ENCODE data around the gene CD209. TPM values are rescaled to one million over a fixed set of nuclear protein-coding genes. Genes with fewer than 3 reads are reported as not detected.

CD209 gene
- total and polyA plus RNA-seq, 2 donors (not counting 1 experiment from before 2014, with no cell fraction given) = not detected

GRCh38 chr19:7706188-7706954 is 41.0 kb downstream of the CD209 start:
- no peak overlapping the region for H3K27ac ChIP-seq (ENCODE audit: insufficient read depth, low read length)

DNA sequence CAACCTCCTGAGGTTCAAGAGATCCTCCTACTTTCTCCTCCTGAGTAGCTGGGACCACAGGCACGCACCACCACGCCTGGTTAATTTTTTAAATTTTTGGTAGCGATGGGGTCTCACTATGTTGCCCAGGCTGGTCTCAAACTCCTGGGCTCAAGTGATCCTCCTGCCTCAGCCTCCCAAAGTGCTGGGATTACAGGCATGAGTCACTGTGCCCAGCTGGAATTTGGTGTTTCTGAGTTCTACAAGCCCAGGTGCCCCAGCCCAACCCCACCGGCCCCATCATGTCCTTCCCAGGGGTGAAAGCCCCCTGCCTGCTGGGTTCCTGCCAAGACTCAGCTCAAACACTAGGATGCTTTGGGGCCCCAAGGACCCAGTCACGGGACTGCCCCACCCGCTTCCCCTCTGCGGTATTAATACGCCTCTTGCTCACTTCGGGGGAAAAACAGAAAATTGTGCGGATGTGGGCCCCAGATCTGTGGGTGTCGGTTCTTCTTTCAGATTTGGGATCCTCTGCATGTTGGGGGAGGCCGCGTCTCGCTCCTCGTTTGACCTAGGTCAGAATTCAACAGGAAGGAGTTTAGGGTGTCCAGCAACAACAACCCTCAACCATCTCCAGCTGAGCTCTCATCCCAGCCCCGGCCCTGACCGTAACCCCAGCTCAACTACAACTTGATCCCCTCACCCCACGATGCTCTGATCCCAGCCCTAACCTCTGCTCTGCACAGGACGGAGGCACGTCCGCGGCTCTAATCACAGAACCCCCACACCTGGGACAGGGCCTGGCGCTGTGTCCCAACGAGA is 41.7 kb downstream of the CD209 start:
- H3K4me3 ChIP-seq (replicated peaks in 1 of 4; ENCODE audit: control extremely low read depth in 1 of 4, insufficient read depth in 1 of 4, low read depth in 3 of 4, low read length in 4 of 4) = no peak overlapping the region
- H3K36me3 ChIP-seq (ENCODE audit: control insufficient read depth, insufficient read depth, low read length) = no peaks in the 10 kb centered on the region
- no peak overlapping the region for H3K27ac ChIP-seq (ENCODE audit: insufficient read depth, low read length)
- no peaks in the 10 kb centered on the region for H3K27me3 ChIP-seq (ENCODE audit: control insufficient read depth, insufficient read depth, low read length)
- no peaks in the 10 kb centered on the region for H3K4me1 ChIP-seq (ENCODE audit: control insufficient read depth, extremely low read depth, insufficient read depth, low read length)
- H3K9ac ChIP-seq (ENCODE audit: insufficient read depth, low read length) = no peak overlapping the region
- no peaks in the 10 kb centered on the region for H3K79me2 ChIP-seq (ENCODE audit: control insufficient read depth, insufficient read depth, low read length)
- no peak overlapping the region for H3K4me2 ChIP-seq (ENCODE audit: extremely low read depth, insufficient read depth, low read length)
- no peak overlapping the region for H2AFZ ChIP-seq (ENCODE audit: low read length)
- H3K9me3 ChIP-seq (ENCODE audit: control insufficient read depth, insufficient read depth, low read depth, low read length) = no peaks in the 10 kb centered on the region
- no peak for TF ChIP-seq EZH2 (IDR thresholded peaks at IDR 0.05; ENCODE audit: low read length, missing control alignments)
- TF ChIP-seq, protein P1, sequence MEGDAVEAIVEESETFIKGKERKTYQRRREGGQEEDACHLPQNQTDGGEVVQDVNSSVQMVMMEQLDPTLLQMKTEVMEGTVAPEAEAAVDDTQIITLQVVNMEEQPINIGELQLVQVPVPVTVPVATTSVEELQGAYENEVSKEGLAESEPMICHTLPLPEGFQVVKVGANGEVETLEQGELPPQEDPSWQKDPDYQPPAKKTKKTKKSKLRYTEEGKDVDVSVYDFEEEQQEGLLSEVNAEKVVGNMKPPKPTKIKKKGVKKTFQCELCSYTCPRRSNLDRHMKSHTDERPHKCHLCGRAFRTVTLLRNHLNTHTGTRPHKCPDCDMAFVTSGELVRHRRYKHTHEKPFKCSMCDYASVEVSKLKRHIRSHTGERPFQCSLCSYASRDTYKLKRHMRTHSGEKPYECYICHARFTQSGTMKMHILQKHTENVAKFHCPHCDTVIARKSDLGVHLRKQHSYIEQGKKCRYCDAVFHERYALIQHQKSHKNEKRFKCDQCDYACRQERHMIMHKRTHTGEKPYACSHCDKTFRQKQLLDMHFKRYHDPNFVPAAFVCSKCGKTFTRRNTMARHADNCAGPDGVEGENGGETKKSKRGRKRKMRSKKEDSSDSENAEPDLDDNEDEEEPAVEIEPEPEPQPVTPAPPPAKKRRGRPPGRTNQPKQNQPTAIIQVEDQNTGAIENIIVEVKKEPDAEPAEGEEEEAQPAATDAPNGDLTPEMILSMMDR (conservative IDR thresholded peaks at IDR 0.05 in 1 of 2, IDR thresholded peaks at IDR 0.05 in 1 of 2; ENCODE audit: low read depth in 1 of 2, low read length in 2 of 2) = no peak
- DNase-seq (ENCODE audit: low read depth in 2 of 2) = no peak
- no peaks in the 10 kb centered on the region for H4K20me1 ChIP-seq (ENCODE audit: control insufficient read depth, extremely low read depth, insufficient read depth, low read length)

More at GRCh38 chr19:7706188-7706954, 41.0 kb downstream of the CD209 start:
- Histone ChIP-seq H2AFZ (ENCODE audit: low read length) (no peak overlapping the region), H4K20me1 (ENCODE audit: control insufficient read depth, extremely low read depth, insufficient read depth, low read length) (no peaks in the 10 kb centered on the region), H3K4me2 (ENCODE audit: extremely low read depth, insufficient read depth, low read length) (no peak overlapping the region), H3K9ac (ENCODE audit: insufficient read depth, low read length) (no peak overlapping the region), H3K27me3 (ENCODE audit: control insufficient read depth, insufficient read depth, low read length) (no peaks in the 10 kb centered on the region), H3K79me2 (ENCODE audit: control insufficient read depth, insufficient read depth, low read length) (no peaks in the 10 kb centered on the region), H3K4me3 (replicated peaks in 1 of 4; ENCODE audit: control extremely low read depth in 1 of 4, insufficient read depth in 1 of 4, low read depth in 3 of 4, low read length in 4 of 4) (no peak overlapping the region), H3K4me1 (ENCODE audit: control insufficient read depth, extremely low read depth, insufficient read depth, low read length) (no peaks in the 10 kb centered on the region), H3K36me3 (ENCODE audit: control insufficient read depth, insufficient read depth, low read length) (no peaks in the 10 kb centered on the region), H3K9me3 (ENCODE audit: control insufficient read depth, insufficient read depth, low read depth, low read length) (no peaks in the 10 kb centered on the region)
- TF ChIP-seq, protein P1 (conservative IDR thresholded peaks at IDR 0.05 in 1 of 2, IDR thresholded peaks at IDR 0.05 in 1 of 2; ENCODE audit: low read depth in 1 of 2, low read length in 2 of 2) = no peak
- TF ChIP-seq EZH2 (IDR thresholded peaks at IDR 0.05; ENCODE audit: low read length, missing control alignments) = no peak
- DNase-seq (ENCODE audit: low read depth in 2 of 2) = no peak

DNA sequence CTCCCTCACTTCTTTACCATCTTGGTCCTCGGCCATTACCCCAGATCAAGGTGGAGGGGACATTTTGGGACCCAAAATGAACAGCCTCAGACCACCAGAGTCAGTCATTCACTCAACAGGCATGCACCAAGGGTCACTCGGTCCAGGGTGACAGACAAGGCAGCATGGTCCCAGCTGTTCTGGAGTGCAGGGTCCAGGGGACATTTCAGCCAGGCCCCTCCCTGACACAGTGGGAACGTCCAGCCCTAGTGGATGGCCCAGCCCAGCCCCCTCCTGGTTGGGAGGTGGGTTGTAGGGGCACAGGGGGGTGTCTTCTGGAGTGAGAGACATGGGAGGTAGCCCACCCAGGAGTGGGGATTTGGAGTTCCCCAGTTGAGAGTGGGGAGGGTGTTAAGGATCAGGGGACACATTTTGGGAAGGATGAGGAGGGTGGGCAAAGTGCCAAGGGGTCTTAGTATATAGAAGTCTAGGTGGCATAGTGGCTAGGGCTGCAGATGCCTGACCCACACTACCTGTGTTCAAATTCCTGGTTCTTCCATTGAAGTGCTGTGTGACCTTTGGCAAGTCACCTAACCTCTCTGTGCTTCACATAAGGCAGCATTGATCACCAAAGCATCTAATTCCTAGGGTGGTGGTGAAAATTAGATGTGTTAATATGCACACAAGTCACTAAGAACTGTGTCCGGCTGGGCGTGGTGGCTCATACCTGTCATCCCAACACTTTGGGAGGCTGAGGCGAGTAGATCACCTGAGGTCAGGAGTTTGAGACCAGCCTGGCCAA is 42.9 kb downstream of the CD209 start:
- Histone ChIP-seq H3K9ac (ENCODE audit: insufficient read depth, low read length) (no peak overlapping the region), H4K20me1 (ENCODE audit: control insufficient read depth, extremely low read depth, insufficient read depth, low read length) (no peaks in the 10 kb centered on the region)
- TF ChIP-seq, protein P1 (conservative IDR thresholded peaks at IDR 0.05 in 1 of 2, IDR thresholded peaks at IDR 0.05 in 1 of 2; ENCODE audit: low read depth in 1 of 2, low read length in 2 of 2) = no peak
- TF ChIP-seq EZH2 (IDR thresholded peaks at IDR 0.05; ENCODE audit: low read length, missing control alignments) = no peak

More for the DNA sequence above, 42.9 kb downstream of the CD209 start:
- no peaks in the 10 kb centered on the region for H3K36me3 ChIP-seq (ENCODE audit: control insufficient read depth, insufficient read depth, low read length)
- no peak overlapping the region for H3K4me2 ChIP-seq (ENCODE audit: extremely low read depth, insufficient read depth, low read length)
- H3K4me3 ChIP-seq (replicated peaks in 1 of 4; ENCODE audit: control extremely low read depth in 1 of 4, insufficient read depth in 1 of 4, low read depth in 3 of 4, low read length in 4 of 4) = no peak overlapping the region
- H3K27ac ChIP-seq (ENCODE audit: insufficient read depth, low read length) = no peak overlapping the region
- no peaks in the 10 kb centered on the region for H3K9me3 ChIP-seq (ENCODE audit: control insufficient read depth, insufficient read depth, low read depth, low read length)
- DNase-seq (ENCODE audit: low read depth in 2 of 2) = no peak
- no peaks in the 10 kb centered on the region for H3K27me3 ChIP-seq (ENCODE audit: control insufficient read depth, insufficient read depth, low read length)
- no peaks in the 10 kb centered on the region for H3K4me1 ChIP-seq (ENCODE audit: control insufficient read depth, extremely low read depth, insufficient read depth, low read length)
- H3K79me2 ChIP-seq (ENCODE audit: control insufficient read depth, insufficient read depth, low read length) = no peaks in the 10 kb centered on the region
- H2AFZ ChIP-seq (ENCODE audit: low read length) = no peak overlapping the region

Data from fibroblast of lung (primary cell).